Activated CD4-positive, alpha-beta memory T cell treated with anti-CD3 and anti-CD28 coated beads, Interleukin-2, amount 10 ng/mL, durations not matched to agents 7 days and 5 days (primary cell): ENCODE results near the gene PKNOX1. TPM values are rescaled to one million over a fixed set of nuclear protein-coding genes. Genes with fewer than 3 reads are reported as not detected.
"Not testable (repeated sequence)": the region's sequence is repeated elsewhere in the genome, so short reads cannot be mapped to it uniquely, and the experiment has no call there.

Experiments
- CTCF ChIA-PET: fragments of 350-600 bp; sonication (Branson Sonifier 250); formaldehyde crosslinking; loops from one replicate; lab custom pipeline; 2021; ENCODE audit warnings: antibody characterized with exemption, inconsistent platforms; lab: Charles Lee
- POLR2A ChIA-PET: fragments of 350-600 bp; sonication (Branson Sonifier 250); formaldehyde crosslinking; loops from one replicate; lab custom pipeline; 2021; ENCODE audit warnings: antibody characterized with exemption; lab: Charles Lee
- DNase-seq: peaks from one replicate; pipeline ENCODE4 v3.0.0-alpha.2; 2020
- H3K27ac Mint-ChIP-seq: one replicate; pipeline ENCODE4 v1.8.0; 2021; ENCODE audit warnings: mild to moderate bottlenecking, mixed read lengths
- H3K27me3 Mint-ChIP-seq: one replicate; pipeline ENCODE4 v1.8.0; 2021; ENCODE audit warnings: mixed read lengths
- H3K36me3 Mint-ChIP-seq: one replicate; pipeline ENCODE4 v1.8.0; 2021; ENCODE audit warnings: low read depth, mixed read lengths
- H3K4me1 Mint-ChIP-seq: one replicate; pipeline ENCODE4 v1.8.0; 2021; ENCODE audit warnings: mixed read lengths
- H3K4me3 Mint-ChIP-seq: one replicate; pipeline ENCODE4 v1.8.0; 2021; ENCODE audit warnings: mild to moderate bottlenecking, mixed read lengths
- H3K9me3 Mint-ChIP-seq: one replicate; pipeline ENCODE4 v1.8.0; 2021; ENCODE audit warnings: mixed read lengths
- total RNA-seq, 2 experiments: library from RNA; stranded (reverse); gene quantifications; one replicate each; pipeline ENCODE4 v1.2.3, GENCODE V29; 2021

Gene PKNOX1
- total RNA-seq, 2 experiments from 2014 or later = 27.2 to 33.7 TPM

- CTCF ChIA-PET, POLR2A ChIA-PET, H3K9me3 Mint-ChIP-seq, H3K27ac Mint-ChIP-seq, DNase-seq, H3K36me3 Mint-ChIP-seq, H3K27me3 Mint-ChIP-seq, H3K4me3 Mint-ChIP-seq, H3K4me1 Mint-ChIP-seq: not testable (repeated sequence)
These were observed 100.2 kb downstream of the PKNOX1 start for GRCh38 chr21:43074401-43075169.

DNA sequence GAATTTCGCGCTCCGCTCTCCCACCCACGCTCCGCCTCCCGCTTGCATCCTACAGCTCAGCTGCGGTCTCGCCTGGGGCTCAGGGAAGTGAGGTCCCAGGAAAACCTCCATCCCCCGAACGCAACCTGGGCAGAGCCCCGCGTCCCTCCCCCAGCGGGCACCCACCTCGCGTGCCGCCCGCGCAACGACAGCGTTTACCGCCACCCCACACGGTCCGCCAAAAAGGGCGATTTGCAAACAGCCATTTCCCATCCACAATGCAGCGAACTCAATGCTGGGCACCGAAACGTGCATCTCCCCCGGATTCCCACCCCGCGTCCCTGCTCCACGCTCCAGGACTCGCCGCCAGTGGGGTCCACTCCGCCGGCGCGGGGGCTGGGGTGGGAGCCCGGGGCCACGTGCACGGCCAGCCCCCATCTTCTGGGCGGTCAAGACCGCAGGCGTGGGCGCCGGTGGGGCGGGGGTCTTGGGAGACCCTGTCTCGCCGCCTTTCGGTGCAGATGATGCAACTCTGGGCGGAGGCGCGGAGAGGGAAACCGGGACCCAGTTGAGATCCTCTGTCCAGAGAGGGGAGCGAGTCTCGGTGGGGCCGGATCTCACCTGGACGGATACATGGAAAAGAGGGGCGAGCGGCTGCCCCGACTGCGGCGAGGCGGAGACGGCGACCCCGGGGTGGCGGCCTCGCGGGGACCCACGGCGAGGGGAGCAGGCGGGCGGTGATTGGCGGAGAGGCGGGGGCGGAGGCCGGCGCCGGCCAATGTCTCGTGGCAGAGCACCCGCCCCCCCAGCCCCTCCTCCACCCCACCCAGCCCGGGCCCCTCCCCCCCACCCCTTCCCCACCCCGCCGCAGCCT, 101.0 kb downstream of the PKNOX1 start, which contains the start of gene CBS:
Gene CBS (minus strand): TSS at position 666 of the 853 bp plus-strand sequence. CDS start 3,642 bp downstream, outside the sequence.
- POLR2A ChIA-PET, H3K27ac Mint-ChIP-seq, CTCF ChIA-PET, H3K4me1 Mint-ChIP-seq, H3K4me3 Mint-ChIP-seq, H3K36me3 Mint-ChIP-seq, H3K27me3 Mint-ChIP-seq, H3K9me3 Mint-ChIP-seq, DNase-seq: not testable (repeated sequence)

DNA sequence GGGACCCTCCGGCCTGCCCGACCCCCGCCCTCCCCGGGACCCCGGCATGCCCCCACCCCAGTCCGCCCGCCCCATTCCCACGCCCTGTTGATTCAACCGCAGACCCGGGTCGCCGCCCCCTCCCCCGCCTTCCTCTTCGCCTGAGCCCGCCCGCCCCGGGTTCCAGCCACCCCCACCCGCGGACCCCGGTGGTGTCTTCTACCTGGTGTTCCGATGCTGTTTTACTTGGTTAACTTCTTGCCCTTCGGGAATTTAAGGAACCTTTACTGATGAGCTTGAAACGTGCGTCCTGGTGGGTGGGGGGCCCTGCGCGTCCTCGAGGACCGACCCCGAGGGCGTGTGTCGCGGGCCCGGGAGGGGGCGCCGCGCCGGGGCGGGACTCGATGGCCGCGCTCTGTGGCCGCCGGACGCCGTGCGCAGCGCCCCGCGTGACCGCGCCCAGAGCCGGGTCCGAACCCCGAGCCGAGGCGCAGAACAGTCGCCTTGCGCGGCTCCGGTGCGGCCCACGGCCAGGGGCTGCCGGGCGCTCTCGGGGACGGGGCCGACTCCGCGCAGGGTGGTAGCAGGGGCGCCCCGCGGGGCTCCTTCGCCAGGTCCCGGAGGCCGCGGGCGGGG, 101.8 kb downstream of the PKNOX1 start:
- H3K4me1 Mint-ChIP-seq, DNase-seq, H3K9me3 Mint-ChIP-seq, POLR2A ChIA-PET, H3K4me3 Mint-ChIP-seq, H3K36me3 Mint-ChIP-seq, CTCF ChIA-PET, H3K27ac Mint-ChIP-seq, H3K27me3 Mint-ChIP-seq: not testable (repeated sequence)

- POLR2A ChIA-PET, H3K27ac Mint-ChIP-seq, CTCF ChIA-PET, H3K27me3 Mint-ChIP-seq, H3K36me3 Mint-ChIP-seq, H3K4me1 Mint-ChIP-seq, DNase-seq, H3K9me3 Mint-ChIP-seq, H3K4me3 Mint-ChIP-seq: not testable (repeated sequence)
These were observed 102.3 kb downstream of the PKNOX1 start for GRCh38 chr21:43076643-43077042.

DNA sequence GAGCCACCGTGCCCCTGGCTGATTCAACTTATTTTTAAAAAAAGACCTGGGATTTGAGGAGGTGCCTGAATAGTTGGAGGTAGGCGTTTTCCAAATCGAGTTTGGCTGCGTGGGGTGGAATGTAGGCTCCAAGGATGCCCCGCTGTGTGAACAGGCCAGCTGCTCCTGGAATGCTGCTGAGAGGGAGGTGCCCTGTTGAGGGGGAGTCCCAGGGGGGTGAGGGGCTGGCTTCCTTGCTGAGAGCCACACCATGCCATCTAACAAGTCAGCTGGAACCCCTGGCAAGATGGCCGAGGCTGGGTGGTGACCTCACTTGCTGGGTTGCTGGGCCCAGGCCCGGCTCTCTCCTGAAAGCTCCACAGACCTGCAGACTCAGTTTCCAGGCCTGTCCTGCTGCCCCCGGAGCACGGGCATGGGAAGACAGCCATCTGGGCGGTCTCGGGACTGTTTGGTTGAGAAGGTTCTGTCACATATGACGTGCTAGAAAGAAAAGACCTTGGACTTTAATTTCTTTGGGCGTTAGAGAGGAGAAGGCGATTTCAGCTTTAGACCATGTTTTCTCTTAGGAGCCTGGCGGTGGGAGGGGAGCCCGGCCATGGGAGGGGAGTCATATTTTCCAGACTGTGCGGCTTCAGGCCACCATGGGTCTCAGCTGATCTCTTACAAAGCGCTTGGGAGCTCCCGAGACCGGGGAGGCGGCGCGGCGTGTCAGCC, 108.4 kb downstream of the PKNOX1 start:
- CTCF ChIA-PET, H3K27me3 Mint-ChIP-seq, H3K27ac Mint-ChIP-seq, H3K4me3 Mint-ChIP-seq, H3K9me3 Mint-ChIP-seq, H3K36me3 Mint-ChIP-seq, H3K4me1 Mint-ChIP-seq, POLR2A ChIA-PET, DNase-seq: not testable (repeated sequence)

Other genes with a start within 250 kb of the PKNOX1 start
- gene WDR4, start 95.0 kb upstream of the PKNOX1 start, total RNA-seq = 10 to 100 TPM; 18.2 to 18.5 TPM
- 10 to 100 TPM; 17.0 TPM for gene NDUFV3, start 81.3 kb upstream of the PKNOX1 start, total RNA-seq
- gene ERVH48-1, start 48.9 kb upstream of the PKNOX1 start, total RNA-seq = not detected
- 10 to 100 TPM; 60.4 to 64.2 TPM for gene CBS, start 101.3 kb downstream of the PKNOX1 start, total RNA-seq
- 10 to 100 TPM; 47.4 to 50.0 TPM for gene U2AF1, start 133.0 kb downstream of the PKNOX1 start, total RNA-seq
- not detected for gene CRYAA, start 194.4 kb downstream of the PKNOX1 start, total RNA-seq